Astrocyte (in vitro differentiated cells and primary cell): ENCODE data around the gene ECE1. TPM values are rescaled to one million over a fixed set of nuclear protein-coding genes. Genes with fewer than 3 reads are reported as not detected.

ENCODE experiments used
- DNase-seq: peaks from one replicate; pipeline ENCODE4 v3.0.0-alpha.2; 2010; ENCODE audit warnings: low read depth
- FAIRE-seq: peaks from 2 replicates; lab custom pipeline; 2011; peaks lifted over from hg19 to GRCh38; lab: Jason Lieb, UNC
- H2AFZ ChIP-seq: 2 replicates; pipeline ENCODE4 v1.6.0; 2012; ENCODE audit warnings: low read depth, low read length, inconsistent platforms
- H3K27ac ChIP-seq: 2 replicates; pipeline ENCODE4 v1.5.1; 2011; ENCODE audit warnings: low read depth, low read length, inconsistent platforms
- H3K27me3 ChIP-seq: 2 replicates; pipeline ENCODE4 v1.6.0; 2011; ENCODE audit warnings: low read length, inconsistent platforms; ENCODE audit not compliant: insufficient read depth
- H3K36me3 ChIP-seq: 2 replicates; pipeline ENCODE4 v1.5.1; 2011; ENCODE audit warnings: low read length, inconsistent platforms; ENCODE audit not compliant: insufficient read depth
- H3K4me1 ChIP-seq: 2 replicates; pipeline ENCODE4 v1.5.1; 2011; ENCODE audit warnings: low read length, inconsistent platforms; ENCODE audit not compliant: insufficient read depth
- H3K4me2 ChIP-seq: 2 replicates; pipeline ENCODE4 v1.6.0; 2012; ENCODE audit warnings: low read length, inconsistent platforms
- H3K4me3 ChIP-seq: 2 replicates; pipeline ENCODE4 v1.5.1; 2011; ENCODE audit warnings: low read depth, mild to moderate bottlenecking, low read length, inconsistent platforms; ENCODE audit not compliant: insufficient read depth
- H3K79me2 ChIP-seq: 2 replicates; pipeline ENCODE4 v1.6.0; 2012; ENCODE audit warnings: mild to moderate bottlenecking, low read length, inconsistent platforms; ENCODE audit not compliant: insufficient read depth
- H3K9ac ChIP-seq: 2 replicates; pipeline ENCODE4 v1.6.0; 2012; ENCODE audit warnings: mild to moderate bottlenecking, low read length, inconsistent platforms
- H3K9me3 ChIP-seq: 2 replicates; pipeline ENCODE4 v1.5.1; 2012; ENCODE audit warnings: low read depth, mild to moderate bottlenecking, low read length, inconsistent platforms; ENCODE audit not compliant: insufficient read depth
- H4K20me1 ChIP-seq: 2 replicates; pipeline ENCODE4 v1.6.0; 2012; ENCODE audit warnings: low read length, inconsistent platforms; ENCODE audit not compliant: insufficient read depth
- H3K27ac Mint-ChIP-seq: one replicate; pipeline ENCODE4 v1.8.0; 2021; ENCODE audit warnings: mild to moderate bottlenecking, mixed read lengths; ENCODE audit not compliant: unreplicated experiment
- H3K27me3 Mint-ChIP-seq: one replicate; pipeline ENCODE4 v1.8.0; 2021; ENCODE audit warnings: low read depth, mixed read lengths; ENCODE audit not compliant: unreplicated experiment
- H3K36me3 Mint-ChIP-seq: one replicate; pipeline ENCODE4 v1.8.0; 2021; ENCODE audit warnings: low read depth, mixed read lengths; ENCODE audit not compliant: unreplicated experiment
- H3K4me1 Mint-ChIP-seq: one replicate; pipeline ENCODE4 v1.8.0; 2021; ENCODE audit warnings: low read depth, mixed read lengths; ENCODE audit not compliant: unreplicated experiment
- H3K4me3 Mint-ChIP-seq: one replicate; pipeline ENCODE4 v1.8.0; 2021; ENCODE audit warnings: mild to moderate bottlenecking, moderate library complexity, mixed read lengths; ENCODE audit not compliant: unreplicated experiment
- H3K9me3 Mint-ChIP-seq: one replicate; pipeline ENCODE4 v1.8.0; 2021; ENCODE audit warnings: mild to moderate bottlenecking, mixed read lengths; ENCODE audit not compliant: unreplicated experiment
- EZH2 ChIP-seq: IDR thresholded peaks from 2 replicates; pipeline ENCODE4 v1.6.1; 2012; ENCODE audit warnings: mild to moderate bottlenecking, low read length, inconsistent platforms; ENCODE audit not compliant: insufficient read depth
- total RNA-seq: library from RNA; stranded (reverse); gene quantifications from 2 replicates; pipeline ENCODE4 v1.2.1, GENCODE V29; 2021
- TF ChIP-seq, protein P1 (sequence below): IDR thresholded peaks from 2 replicates; pipeline ENCODE4 v1.5.1; 2011; ENCODE audit warnings: low read depth, mild to moderate bottlenecking, inconsistent platforms, low read length, moderate library complexity; ENCODE audit not compliant: insufficient read depth

The ECE1 gene
- total RNA-seq, 1 donor from 2014 or later, result 172 TPM

DNA sequence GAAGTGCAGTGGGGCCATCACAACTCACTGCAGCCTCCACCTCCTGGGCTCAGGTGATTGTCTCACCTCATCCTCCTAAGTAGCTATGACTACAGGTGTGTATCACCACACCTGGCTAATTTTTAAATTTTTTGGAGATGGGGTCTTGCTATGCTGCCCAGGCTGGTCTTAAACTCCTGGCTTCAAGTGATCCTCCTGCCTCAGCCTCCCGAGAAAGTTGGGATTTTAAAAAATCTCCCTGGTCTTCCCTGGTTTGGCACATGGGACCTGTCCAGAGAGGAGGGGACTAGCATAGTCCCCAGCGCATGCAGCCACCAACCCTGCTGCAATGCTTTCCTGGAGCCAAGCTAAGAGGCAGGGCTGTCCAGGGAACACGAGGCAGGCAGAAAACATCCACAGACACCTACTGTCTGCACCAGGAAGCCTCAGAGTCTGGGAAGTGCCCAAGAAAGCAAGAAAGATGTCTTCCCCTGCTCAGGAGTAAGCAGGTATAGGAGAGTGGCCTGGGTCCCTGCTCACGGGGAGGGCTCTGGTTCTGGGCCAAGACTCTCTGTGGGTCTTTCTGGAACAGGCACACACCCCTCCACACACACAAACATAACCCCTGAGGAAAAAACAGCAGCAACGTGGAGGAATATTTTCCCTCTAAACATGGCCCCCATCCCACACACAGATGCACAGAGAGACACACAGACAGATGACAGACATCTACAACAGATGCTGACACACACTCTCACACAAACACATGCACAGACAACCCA is 30.8 kb downstream of the ECE1 start:
- Histone ChIP-seq H3K79me2 (peaks cover 4% of the 10 kb centered on the region), H3K9me3 (no peaks in the 10 kb centered on the region), H3K27me3 (no peaks in the 10 kb centered on the region), H3K9ac (no peak overlapping the region), H3K27ac (no peak overlapping the region), H3K4me2 (no peak overlapping the region), H2AFZ (no peak overlapping the region), H3K4me1 (peaks cover 24% of the 10 kb centered on the region), H4K20me1 (peaks cover 3% of the 10 kb centered on the region), H3K4me3 (no peak overlapping the region), H3K36me3 (peaks cover 7% of the 10 kb centered on the region)
- TF ChIP-seq EZH2, result no peak
- TF ChIP-seq, protein P1, sequence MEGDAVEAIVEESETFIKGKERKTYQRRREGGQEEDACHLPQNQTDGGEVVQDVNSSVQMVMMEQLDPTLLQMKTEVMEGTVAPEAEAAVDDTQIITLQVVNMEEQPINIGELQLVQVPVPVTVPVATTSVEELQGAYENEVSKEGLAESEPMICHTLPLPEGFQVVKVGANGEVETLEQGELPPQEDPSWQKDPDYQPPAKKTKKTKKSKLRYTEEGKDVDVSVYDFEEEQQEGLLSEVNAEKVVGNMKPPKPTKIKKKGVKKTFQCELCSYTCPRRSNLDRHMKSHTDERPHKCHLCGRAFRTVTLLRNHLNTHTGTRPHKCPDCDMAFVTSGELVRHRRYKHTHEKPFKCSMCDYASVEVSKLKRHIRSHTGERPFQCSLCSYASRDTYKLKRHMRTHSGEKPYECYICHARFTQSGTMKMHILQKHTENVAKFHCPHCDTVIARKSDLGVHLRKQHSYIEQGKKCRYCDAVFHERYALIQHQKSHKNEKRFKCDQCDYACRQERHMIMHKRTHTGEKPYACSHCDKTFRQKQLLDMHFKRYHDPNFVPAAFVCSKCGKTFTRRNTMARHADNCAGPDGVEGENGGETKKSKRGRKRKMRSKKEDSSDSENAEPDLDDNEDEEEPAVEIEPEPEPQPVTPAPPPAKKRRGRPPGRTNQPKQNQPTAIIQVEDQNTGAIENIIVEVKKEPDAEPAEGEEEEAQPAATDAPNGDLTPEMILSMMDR, result no peak
- FAIRE-seq, result no peak
- H3K4me3 Mint-ChIP-seq, result no peak overlapping the region
- no peak overlapping the region for H3K27ac Mint-ChIP-seq
- H3K27me3 Mint-ChIP-seq, result no peaks in the 10 kb centered on the region
- peaks cover 20% of the 10 kb centered on the region for H3K36me3 Mint-ChIP-seq
- H3K9me3 Mint-ChIP-seq, result no peaks in the 10 kb centered on the region
- no peak for DNase-seq
- peaks cover 25% of the 10 kb centered on the region for H3K4me1 Mint-ChIP-seq

- Mint-ChIP-seq H3K27me3 (no peaks in the 10 kb centered on the region), H3K36me3 (peaks cover 20% of the 10 kb centered on the region), H3K4me1 (peaks cover 25% of the 10 kb centered on the region), H3K27ac (no peak overlapping the region), H3K9me3 (no peaks in the 10 kb centered on the region), H3K4me3 (no peak overlapping the region)
- no peak overlapping the region for H3K4me2 ChIP-seq
- DNase-seq (no peak), FAIRE-seq (no peak)
- H4K20me1 ChIP-seq, result peaks cover 3% of the 10 kb centered on the region
- no peak overlapping the region for H3K9ac ChIP-seq
- no peaks in the 10 kb centered on the region for H3K27me3 ChIP-seq
- H3K36me3 ChIP-seq, result peaks cover 9% of the 10 kb centered on the region
- no peak overlapping the region for H2AFZ ChIP-seq
- H3K4me3 ChIP-seq, result no peak overlapping the region
- H3K27ac ChIP-seq, result no peak overlapping the region
- peaks cover 4% of the 10 kb centered on the region for H3K79me2 ChIP-seq
- H3K9me3 ChIP-seq, result no peaks in the 10 kb centered on the region
- H3K4me1 ChIP-seq, result peaks cover 24% of the 10 kb centered on the region
- no peak for TF ChIP-seq EZH2
- TF ChIP-seq, protein P1, result no peak
These were observed 31.7 kb downstream of the ECE1 start for GRCh38 chr1:21258331-21259134.
